ENCODE measurements around the gene NR1H4.
"Not testable (repeated sequence)": the region's sequence is repeated elsewhere in the genome, so short reads cannot be mapped to it uniquely, and the experiment has no call there.

The NR1H4 gene

DNA sequence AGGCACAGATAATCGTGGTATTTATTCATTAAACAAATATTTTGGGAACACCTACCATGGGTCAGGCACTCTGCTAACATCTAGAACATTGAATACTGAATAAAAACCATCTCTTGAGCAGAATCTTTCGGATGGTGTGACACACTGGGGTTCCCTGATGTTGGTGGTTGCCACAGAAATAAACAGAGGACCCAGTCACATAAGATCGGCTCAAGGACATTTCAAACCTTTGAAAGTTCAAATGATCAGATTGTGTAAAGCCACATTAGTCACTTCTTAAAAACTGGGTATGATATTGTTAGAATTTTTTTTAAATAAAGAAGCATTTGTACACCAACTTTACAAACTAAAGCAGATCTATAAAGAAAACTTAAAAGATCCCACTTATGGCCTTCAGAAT, 39.0 kb downstream of the NR1H4 start:
- no peak for DNase-seq (ENCODE audit: low read depth in 2 of 2)

DNA sequence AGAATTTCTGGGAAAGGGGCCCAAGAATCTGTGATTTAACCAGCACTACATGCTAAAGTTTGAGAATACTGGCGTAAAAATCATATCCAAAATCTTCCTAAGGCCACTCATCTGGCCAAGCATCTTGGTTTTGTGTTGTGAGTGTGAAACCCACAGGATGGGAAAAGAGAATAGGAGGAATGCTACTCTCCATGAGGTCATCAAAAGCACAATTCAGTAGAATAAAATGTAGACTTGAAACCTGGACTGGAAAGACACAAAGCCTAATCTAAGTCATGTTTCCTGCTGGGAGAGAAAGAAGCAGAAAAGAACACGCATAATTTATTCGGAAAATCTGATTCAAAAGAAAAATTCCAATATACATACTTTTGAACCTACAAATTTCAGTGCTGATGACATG, 42.3 kb downstream of the NR1H4 start:
- no peak for DNase-seq (ENCODE audit: low read depth in 2 of 2)

DNA sequence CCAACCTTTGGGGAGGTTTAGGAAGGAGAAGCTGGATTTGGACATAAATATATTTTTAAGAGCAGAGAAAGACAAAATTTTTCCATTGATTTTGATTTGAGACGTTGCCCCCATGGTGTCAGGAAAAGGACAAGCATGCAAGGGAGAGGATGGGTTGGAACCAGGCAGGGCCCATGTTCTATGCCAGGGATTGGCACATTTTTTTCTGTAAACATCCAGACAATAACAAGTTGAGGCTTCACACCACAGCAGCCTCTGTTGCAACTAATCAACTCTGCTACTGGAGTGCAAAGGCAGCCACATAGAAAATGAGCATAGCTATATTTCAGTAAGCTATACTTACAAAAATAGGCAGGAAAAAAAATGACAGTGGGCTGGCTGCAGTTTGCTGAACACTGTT, 44.7 kb downstream of the NR1H4 start:
- DNase-seq (ENCODE audit: low read depth in 2 of 2) = no peak

GRCh38 chr12:100520048-100520769, 46.5 kb downstream of the NR1H4 start:
- no peak for DNase-seq (ENCODE audit: low read depth in 2 of 2)

GRCh38 chr12:100521958-100522357, 48.3 kb downstream of the NR1H4 start:
- no peak for DNase-seq (ENCODE audit: low read depth in 2 of 2)

- no peak for DNase-seq (ENCODE audit: low read depth in 2 of 2)
Measured at GRCh38 chr12:100528034-100528433, 54.4 kb downstream of the NR1H4 start.

DNA sequence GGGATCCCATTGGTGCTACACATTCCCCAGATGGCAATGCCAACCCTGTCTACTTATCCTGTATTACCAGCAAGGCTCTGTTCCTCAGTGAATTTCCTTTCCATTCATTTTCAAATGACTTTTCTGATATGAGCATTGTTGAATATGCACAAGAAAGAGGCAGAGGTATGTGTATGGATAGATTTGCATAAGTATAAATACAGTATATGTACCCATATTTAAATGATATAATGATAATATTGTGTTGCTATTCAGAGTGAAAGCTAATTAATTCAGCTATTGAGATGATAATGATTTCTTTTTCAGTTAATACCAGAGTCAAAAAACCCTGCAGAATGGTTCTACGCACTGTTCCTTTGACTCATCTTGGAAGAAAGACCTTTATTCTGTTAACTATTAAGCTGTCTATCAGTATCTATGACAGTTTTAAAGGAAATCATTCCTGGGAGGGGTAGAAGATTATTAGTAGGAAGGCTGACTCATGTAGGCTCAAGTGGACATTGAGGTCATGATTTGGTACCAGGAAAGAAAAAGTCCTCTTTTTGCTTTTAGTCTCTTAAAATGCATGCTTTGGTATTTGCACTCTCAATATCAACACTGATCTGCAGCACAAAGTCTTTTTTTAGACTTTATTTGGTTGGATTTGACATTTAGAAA, 54.9 kb downstream of the NR1H4 start:
- DNase-seq (ENCODE audit: low read depth in 2 of 2) = no peak

- DNase-seq (ENCODE audit: low read depth in 2 of 2) = no peak
Measured at GRCh38 chr12:100529756-100530350, 56.2 kb downstream of the NR1H4 start.

DNA sequence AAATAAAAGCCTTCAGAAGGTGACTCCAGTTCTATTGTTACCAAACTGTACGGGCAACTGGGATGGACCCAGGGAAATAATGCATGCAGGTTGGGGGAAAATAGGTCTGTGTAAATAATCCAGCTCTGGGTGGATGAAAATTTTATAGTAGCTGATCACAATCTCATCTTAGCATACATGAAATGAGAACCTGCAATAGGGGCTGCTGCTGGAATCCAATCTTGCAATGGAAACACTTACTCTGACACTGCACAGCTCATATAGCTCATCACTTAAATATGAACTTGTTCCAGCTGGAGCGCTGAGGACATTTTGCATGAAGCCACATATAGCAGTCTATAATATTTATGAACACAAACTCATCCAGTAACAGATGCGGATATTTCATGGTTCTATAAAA, 59.7 kb downstream of the NR1H4 start:
- DNase-seq (ENCODE audit: low read depth in 2 of 2) = no peak

DNA sequence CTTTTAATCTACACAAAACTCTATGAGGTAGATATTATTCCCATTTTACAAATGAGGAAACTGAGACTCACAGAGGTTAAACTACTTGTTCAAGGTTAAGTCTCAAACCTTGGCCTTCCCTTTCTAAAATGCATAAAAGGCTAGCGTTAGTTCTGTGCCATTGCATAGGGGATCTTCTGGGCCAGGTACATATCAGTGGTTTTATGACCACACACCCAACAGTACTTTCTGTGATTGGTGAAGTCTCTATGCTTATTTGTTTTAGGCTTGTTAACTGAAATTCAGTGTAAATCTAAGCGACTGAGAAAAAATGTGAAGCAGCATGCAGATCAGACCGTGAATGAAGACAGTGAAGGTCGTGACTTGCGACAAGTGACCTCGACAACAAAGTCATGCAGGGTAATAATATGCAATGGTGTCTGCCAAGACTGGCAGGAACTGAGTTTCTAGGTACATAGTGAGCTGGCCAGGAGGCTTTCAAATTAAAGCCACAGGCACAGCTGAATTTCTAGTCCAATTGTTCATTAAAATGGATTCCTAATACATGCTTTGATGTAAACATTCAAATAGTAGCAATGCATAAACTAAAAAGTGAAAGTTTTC, 61.1 kb downstream of the NR1H4 start:
- no peak for DNase-seq (ENCODE audit: low read depth in 2 of 2)

- DNase-seq (ENCODE audit: low read depth in 2 of 2) = no peak
Measured at GRCh38 chr12:100539202-100539601, 65.5 kb downstream of the NR1H4 start.

DNA sequence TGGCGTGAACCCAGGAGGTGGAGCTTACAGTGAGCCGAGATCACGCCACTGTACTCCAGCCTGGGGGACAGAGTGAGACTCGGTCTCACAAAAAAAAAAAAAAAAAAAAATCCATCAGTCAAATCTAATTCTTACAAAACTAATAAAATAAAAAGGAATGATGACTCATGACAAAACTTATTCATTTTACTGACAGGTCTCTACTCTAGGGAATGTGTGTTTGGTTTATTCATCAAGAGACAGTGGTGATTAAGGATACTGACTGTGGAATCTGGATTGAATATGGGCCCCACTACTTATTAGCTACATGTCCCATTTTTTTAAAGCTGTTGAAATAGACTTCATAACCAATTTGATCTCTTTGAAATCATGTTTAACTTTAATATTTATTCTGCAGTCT, 70.5 kb downstream of the NR1H4 start:
- DNase-seq (ENCODE audit: low read depth in 2 of 2) = no peak

GRCh38 chr12:100545092-100545491, 71.4 kb downstream of the NR1H4 start:
- DNase-seq (ENCODE audit: low read depth in 2 of 2) = no peak

DNA sequence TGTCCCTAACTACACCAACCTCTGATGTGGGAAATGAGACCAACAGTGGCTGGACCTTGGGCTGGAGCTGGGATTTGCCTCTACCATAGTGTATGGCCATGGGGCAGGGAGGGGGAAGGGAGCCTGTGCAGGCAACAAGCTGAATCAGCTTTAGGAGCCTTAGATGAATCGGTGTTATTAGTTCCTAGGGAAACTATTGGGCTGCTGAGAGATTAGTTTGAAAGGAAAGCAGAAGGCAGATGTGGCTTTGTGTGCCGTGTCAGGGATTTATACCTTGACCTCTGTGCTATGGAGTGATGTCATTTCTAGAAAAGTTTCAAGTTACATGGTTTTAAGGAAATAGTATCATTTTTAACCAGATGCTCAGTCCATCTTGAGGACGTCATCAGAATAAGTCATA, 80.3 kb downstream of the NR1H4 start:
- no peak for DNase-seq (ENCODE audit: low read depth in 2 of 2)

- peak; percentile 51 to 65 for DNase-seq (ENCODE audit: low read depth in 2 of 2)
Measured at GRCh38 chr12:100554608-100555077, 81.0 kb downstream of the NR1H4 start.

- no peak for DNase-seq (ENCODE audit: low read depth in 2 of 2)
Measured at GRCh38 chr12:100555722-100556121, 82.1 kb downstream of the NR1H4 start.

DNA sequence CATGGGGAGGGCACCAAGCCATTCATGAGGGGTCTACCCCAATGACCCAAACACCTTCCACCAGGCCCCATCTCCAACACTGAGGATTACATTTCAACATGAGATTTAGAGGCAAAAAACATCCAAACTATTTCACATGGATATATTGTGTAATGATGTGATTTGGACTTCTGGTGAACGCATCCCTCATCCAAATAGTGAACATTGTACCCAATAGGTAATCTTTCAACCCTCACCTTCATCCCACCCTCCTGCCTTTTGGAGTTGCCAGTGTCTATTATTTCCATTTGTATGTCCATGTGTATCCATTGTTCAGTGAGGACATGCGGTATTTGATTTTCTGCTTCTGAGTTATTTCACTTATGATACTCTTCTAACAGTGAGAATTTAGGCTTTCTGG, 83.7 kb downstream of the NR1H4 start:
- no peak for DNase-seq (ENCODE audit: low read depth in 2 of 2)

DNA sequence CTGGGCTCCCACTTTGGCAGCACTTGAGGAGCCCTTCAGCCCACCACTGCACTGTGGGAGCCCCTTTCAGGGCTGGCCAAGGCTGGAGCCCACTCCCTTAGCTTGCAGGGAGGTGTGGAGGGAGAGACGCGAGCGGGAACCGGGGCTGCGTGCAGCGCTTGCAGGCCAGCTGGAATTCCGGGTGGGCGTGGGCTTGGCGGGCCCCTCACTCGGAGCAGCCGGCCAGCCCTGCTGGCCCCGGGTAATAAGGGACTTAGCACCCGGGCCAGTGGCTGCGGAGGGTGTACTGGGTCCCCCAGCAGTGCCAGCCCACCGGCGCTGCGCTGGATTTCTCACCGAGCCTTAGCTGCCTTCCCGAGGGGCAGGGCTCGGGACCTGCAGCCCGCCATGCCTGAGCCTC, 85.6 kb downstream of the NR1H4 start:
- DNase-seq (ENCODE audit: low read depth in 2 of 2) = not testable (repeated sequence)

DNA sequence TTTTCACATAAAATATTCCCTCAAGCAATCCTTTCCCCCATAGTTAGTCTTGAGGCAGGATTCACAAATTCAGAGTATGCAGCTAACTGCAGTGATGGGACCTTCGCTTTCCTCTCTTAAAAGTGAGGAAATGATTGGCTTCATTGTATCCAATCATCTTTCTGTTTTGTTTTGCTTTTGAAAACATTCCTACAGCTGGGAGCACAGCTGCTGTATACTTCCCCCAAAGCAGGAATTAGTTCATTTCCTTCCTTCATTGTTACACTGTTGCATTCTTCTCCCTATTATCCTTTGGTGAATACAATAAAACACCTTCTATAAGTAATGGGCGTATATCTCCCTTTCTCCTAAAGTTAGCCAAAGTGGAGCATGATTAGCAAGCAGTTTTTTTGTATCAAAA, 90.4 kb downstream of the NR1H4 start:
- no peak for DNase-seq (ENCODE audit: low read depth in 2 of 2)

DNA sequence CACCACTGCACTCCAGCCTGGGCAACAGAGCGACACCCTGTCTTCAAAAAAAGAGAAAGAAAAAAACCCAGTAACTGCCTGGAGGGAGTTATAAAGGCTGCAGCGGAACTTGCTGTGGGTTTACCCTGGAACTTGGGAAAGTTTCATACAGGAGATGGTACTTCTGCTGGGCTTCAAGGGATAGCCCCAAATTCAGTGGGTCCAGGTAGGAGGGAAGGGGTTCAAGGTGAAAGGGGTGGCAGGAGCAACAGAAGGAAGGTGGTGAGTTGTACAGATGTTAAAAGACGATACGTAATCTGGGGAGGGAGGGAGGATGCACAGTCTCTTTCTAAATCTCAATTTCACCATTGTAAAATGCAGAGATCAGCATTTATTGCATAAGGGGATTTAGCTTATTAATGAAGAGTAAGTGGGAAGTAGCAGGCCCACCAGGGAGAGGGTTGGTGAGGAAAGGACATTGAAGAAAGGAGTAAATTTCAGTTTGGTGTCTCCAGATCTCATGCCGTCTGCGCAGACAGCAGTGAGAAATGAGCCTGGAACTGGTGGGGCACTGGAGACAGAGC, 91.3 kb downstream of the NR1H4 start:
- DNase-seq (ENCODE audit: low read depth in 2 of 2) = no peak

DNA sequence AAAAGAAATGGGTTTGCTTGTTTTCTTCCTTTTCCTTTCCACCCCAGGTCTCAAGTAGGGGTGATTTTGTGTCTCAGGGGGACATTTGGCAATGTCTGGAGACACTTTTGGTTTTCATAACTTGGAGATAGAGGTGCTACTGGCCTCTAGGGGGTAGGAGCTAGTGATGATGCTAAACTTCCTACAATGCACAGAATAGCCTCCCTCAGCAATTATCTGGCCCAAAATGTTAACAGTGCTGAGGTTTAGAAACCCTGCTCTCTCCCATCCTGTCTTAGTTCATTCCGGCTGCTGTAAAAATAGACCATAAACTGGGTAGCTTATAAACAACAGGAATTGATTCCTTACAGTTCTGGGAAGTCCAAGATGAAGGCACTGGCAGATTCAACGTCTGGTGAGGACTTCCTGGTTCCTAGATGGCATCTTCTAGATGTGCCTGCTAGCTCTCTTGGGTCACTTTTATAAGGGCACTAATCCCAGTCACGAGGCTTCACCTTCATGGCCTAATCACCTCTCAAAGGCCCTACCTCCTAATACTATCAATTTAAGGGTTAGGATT, 92.4 kb downstream of the NR1H4 start:
- no peak for DNase-seq (ENCODE audit: low read depth in 2 of 2)
